ENCODE results near the gene LKAAEAR1. TPM values are rescaled to one million over a fixed set of nuclear protein-coding genes. Genes with fewer than 3 reads are reported as not detected.

The LKAAEAR1 gene
- total and polyA plus RNA-seq, 2 of the 13 experiments (the other 11 are each of a cell fraction or from before 2014, with no cell fraction given) = not detected

DNA sequence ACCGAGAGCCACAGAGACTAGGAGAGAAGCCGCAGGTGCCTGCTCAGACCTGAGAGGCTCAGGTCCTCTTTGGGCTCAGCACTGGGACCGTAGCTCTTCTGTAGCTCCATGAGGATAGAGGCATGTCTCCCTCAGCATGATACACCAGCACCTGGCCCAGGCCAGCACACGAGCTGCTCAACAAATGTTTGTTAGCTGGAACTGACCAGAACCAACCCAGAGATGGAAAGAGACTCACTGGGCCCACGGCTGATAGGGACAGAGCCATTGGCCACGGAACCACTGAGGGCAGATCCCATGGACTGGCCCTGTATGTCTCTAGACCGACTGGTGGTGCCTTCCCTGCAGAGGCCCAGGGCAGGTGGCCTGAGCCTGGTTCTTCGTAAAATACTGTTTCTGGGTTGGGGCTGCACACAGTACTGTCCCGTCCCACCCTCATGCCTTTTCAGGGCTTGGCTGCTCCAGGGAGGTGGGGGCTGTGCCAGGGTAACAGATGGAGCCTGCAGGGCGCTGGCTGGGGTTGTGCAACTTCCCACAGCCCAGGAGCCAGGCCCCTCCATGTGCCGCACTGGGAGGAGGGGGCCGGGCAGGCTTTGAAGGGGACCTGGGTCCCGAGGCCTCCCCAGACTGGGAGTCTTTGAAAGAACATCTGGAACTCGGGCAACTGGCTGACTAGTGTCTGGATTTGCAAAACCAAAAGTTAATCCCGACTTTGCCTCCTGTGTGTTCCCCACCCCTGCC lies 43.0 kb downstream of the LKAAEAR1 start (continued):
- TF ChIP-seq, protein P1, sequence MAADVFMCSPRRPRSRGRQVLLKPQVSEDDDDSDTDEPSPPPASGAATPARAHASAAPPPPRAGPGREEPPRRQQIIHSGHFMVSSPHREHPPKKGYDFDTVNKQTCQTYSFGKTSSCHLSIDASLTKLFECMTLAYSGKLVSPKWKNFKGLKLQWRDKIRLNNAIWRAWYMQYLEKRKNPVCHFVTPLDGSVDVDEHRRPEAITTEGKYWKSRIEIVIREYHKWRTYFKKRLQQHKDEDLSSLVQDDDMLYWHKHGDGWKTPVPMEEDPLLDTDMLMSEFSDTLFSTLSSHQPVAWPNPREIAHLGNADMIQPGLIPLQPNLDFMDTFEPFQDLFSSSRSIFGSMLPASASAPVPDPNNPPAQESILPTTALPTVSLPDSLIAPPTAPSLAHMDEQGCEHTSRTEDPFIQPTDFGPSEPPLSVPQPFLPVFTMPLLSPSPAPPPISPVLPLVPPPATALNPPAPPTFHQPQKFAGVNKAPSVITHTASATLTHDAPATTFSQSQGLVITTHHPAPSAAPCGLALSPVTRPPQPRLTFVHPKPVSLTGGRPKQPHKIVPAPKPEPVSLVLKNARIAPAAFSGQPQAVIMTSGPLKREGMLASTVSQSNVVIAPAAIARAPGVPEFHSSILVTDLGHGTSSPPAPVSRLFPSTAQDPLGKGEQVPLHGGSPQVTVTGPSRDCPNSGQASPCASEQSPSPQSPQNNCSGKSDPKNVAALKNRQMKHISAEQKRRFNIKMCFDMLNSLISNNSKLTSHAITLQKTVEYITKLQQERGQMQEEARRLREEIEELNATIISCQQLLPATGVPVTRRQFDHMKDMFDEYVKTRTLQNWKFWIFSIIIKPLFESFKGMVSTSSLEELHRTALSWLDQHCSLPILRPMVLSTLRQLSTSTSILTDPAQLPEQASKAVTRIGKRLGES (CRISPR knock-in tag; IDR thresholded peaks at IDR 0.05; ENCODE audit: borderline replicate concordance) = no peak
- TF ChIP-seq, protein P2, sequence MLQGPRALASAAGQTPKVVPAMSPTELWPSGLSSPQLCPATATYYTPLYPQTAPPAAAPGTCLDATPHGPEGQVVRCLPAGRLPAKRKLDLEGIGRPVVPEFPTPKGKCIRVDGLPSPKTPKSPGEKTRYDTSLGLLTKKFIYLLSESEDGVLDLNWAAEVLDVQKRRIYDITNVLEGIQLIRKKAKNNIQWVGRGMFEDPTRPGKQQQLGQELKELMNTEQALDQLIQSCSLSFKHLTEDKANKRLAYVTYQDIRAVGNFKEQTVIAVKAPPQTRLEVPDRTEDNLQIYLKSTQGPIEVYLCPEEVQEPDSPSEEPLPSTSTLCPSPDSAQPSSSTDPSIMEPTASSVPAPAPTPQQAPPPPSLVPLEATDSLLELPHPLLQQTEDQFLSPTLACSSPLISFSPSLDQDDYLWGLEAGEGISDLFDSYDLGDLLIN (CRISPR knock-in tag; IDR thresholded peaks at IDR 0.05; ENCODE audit: borderline replicate concordance) = no peak
- peak; percentile 69; the same call in 1 of the 2 replicates for TF ChIP-seq ZNF264 (CRISPR knock-in tag; IDR thresholded peaks at IDR 0.05)
- no peak for TF ChIP-seq PPARG (CRISPR knock-in tag; conservative IDR thresholded peaks at IDR 0.05)
- TF ChIP-seq, protein P3, sequence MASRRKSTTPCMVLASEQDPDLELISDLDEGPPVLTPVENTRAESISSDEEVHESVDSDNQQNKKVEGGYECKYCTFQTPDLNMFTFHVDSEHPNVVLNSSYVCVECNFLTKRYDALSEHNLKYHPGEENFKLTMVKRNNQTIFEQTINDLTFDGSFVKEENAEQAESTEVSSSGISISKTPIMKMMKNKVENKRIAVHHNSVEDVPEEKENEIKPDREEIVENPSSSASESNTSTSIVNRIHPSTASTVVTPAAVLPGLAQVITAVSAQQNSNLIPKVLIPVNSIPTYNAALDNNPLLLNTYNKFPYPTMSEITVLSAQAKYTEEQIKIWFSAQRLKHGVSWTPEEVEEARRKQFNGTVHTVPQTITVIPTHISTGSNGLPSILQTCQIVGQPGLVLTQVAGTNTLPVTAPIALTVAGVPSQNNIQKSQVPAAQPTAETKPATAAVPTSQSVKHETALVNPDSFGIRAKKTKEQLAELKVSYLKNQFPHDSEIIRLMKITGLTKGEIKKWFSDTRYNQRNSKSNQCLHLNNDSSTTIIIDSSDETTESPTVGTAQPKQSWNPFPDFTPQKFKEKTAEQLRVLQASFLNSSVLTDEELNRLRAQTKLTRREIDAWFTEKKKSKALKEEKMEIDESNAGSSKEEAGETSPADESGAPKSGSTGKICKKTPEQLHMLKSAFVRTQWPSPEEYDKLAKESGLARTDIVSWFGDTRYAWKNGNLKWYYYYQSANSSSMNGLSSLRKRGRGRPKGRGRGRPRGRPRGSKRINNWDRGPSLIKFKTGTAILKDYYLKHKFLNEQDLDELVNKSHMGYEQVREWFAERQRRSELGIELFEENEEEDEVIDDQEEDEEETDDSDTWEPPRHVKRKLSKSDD (CRISPR knock-in tag; IDR thresholded peaks at IDR 0.05; ENCODE audit: low read depth) = no peak; the same call in none of the 2 replicates
- TF ChIP-seq ZFYVE20 (CRISPR knock-in tag; IDR thresholded peaks at IDR 0.05; ENCODE audit: borderline replicate concordance, low read depth) = peak; percentile 36; the same call in 1 of the 2 replicates
- TF ChIP-seq ATF7-NPFF (CRISPR knock-in tag; IDR thresholded peaks at IDR 0.05; ENCODE audit: low read depth) = peak; percentile 84
- 0 out of 2 replicates have a peak, but pooled peaks have one; percentile 34 for TF ChIP-seq RFX3 (CRISPR knock-in tag; IDR thresholded peaks at IDR 0.05)
- TF ChIP-seq BRCA1 (CRISPR knock-in tag; IDR thresholded peaks at IDR 0.05) = no peak
- TF ChIP-seq, protein P4, sequence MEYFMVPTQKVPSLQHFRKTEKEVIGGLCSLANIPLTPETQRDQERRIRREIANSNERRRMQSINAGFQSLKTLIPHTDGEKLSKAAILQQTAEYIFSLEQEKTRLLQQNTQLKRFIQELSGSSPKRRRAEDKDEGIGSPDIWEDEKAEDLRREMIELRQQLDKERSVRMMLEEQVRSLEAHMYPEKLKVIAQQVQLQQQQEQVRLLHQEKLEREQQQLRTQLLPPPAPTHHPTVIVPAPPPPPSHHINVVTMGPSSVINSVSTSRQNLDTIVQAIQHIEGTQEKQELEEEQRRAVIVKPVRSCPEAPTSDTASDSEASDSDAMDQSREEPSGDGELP (IDR thresholded peaks at IDR 0.05; ENCODE audit: borderline replicate concordance, low read depth) = peak; percentile 81; the same call in 1 of the 2 replicates
- no peak for TF ChIP-seq ZNF143 (CRISPR knock-in tag; IDR thresholded peaks at IDR 0.05)
- TF ChIP-seq ERF (CRISPR knock-in tag; IDR thresholded peaks at IDR 0.05) = 0 out of 2 replicates have a peak, but pooled peaks have one; percentile 19
- 0 out of 2 replicates have a peak, but pooled peaks have one; percentile 63 for TF ChIP-seq ZNF709 (CRISPR knock-in tag; IDR thresholded peaks at IDR 0.05)
- TF ChIP-seq CBFB (CRISPR knock-in tag; IDR thresholded peaks at IDR 0.05) = no peak; the same call in 1 of the 2 replicates
- TF ChIP-seq ZFP62 (CRISPR knock-in tag; IDR thresholded peaks at IDR 0.05) = no peak
- TF ChIP-seq ONECUT2 (CRISPR knock-in tag; IDR thresholded peaks at IDR 0.05) = no peak
- TF ChIP-seq, protein P5, sequence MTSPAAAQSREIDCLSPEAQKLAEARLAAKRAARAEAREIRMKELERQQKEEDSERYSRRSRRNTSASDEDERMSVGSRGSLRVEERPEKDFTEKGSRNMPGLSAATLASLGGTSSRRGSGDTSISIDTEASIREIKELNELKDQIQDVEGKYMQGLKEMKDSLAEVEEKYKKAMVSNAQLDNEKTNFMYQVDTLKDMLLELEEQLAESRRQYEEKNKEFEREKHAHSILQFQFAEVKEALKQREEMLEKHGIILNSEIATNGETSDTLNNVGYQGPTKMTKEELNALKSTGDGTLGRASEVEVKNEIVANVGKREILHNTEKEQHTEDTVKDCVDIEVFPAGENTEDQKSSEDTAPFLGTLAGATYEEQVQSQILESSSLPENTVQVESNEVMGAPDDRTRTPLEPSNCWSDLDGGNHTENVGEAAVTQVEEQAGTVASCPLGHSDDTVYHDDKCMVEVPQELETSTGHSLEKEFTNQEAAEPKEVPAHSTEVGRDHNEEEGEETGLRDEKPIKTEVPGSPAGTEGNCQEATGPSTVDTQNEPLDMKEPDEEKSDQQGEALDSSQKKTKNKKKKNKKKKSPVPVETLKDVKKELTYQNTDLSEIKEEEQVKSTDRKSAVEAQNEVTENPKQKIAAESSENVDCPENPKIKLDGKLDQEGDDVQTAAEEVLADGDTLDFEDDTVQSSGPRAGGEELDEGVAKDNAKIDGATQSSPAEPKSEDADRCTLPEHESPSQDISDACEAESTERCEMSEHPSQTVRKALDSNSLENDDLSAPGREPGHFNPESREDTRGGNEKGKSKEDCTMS (CRISPR knock-in tag; conservative IDR thresholded peaks at IDR 0.05) = peak; percentile 69; the same call in 1 of the 2 replicates
- TF ChIP-seq ZNF510 (CRISPR knock-in tag; IDR thresholded peaks at IDR 0.05; ENCODE audit: low read depth) = no peak
- no peak for TF ChIP-seq MIER2 (CRISPR knock-in tag; IDR thresholded peaks at IDR 0.05)

Data from HepG2 (cell line).